ENCODE results near the gene TMEM47.
A peak's percentile ranks its signal among the peaks of the same experiment; 100 is the strongest.

Gene TMEM47

GRCh38 chrX:34656842-34657725, at the start of gene TMEM47:
TMEM47 (minus strand) TSS chrX:34657285; CDS start chrX:34657029, 256 bp downstream.
- no peak for FAIRE-seq

GRCh38 chrX:34687095-34687494, 30.0 kb upstream of the TMEM47 start:
- no peak for FAIRE-seq

- FAIRE-seq = no peak
Observed at GRCh38 chrX:34659575-34659974, 2.5 kb upstream of the TMEM47 start.

- FAIRE-seq = no peak
Observed at GRCh38 chrX:34658326-34658725, 1.2 kb upstream of the TMEM47 start.

GRCh38 chrX:34657726-34658070, 613 bp upstream of the TMEM47 start:
- FAIRE-seq = no peak

GRCh38 chrX:34656467-34656841, 631 bp downstream of the TMEM47 start:
- no peak for FAIRE-seq

- no peak for FAIRE-seq
Observed at GRCh38 chrX:34655501-34656455, 1.3 kb downstream of the TMEM47 start.

GRCh38 chrX:34654696-34655490, 2.2 kb downstream of the TMEM47 start:
- no peak for FAIRE-seq

- FAIRE-seq = no peak
Observed at GRCh38 chrX:34653811-34654210, 3.3 kb downstream of the TMEM47 start.

- no peak for FAIRE-seq
Observed at GRCh38 chrX:34642849-34643248, 14.2 kb downstream of the TMEM47 start.

- FAIRE-seq = peak; percentile 64
Observed at GRCh38 chrX:34638116-34638515, 19.0 kb downstream of the TMEM47 start.

- FAIRE-seq = no peak
Observed at GRCh38 chrX:34634349-34634748, 22.7 kb downstream of the TMEM47 start.

- peak; percentile 83 for FAIRE-seq
Observed at GRCh38 chrX:34632384-34632783, 24.7 kb downstream of the TMEM47 start.

- FAIRE-seq = no peak
Observed at GRCh38 chrX:34631479-34632220, 25.4 kb downstream of the TMEM47 start.

GRCh38 chrX:34629572-34629971, 27.5 kb downstream of the TMEM47 start:
- no peak for FAIRE-seq

GRCh38 chrX:34624416-34624815, 32.7 kb downstream of the TMEM47 start:
- FAIRE-seq = no peak

- no peak for FAIRE-seq
Observed at GRCh38 chrX:34619920-34620319, 37.2 kb downstream of the TMEM47 start.

GRCh38 chrX:34612036-34612435, 45.0 kb downstream of the TMEM47 start:
- peak; percentile 30 for FAIRE-seq

GRCh38 chrX:34598362-34598761, 58.7 kb downstream of the TMEM47 start:
- FAIRE-seq = no peak

GRCh38 chrX:34586936-34587335, 70.1 kb downstream of the TMEM47 start:
- no peak for FAIRE-seq

GRCh38 chrX:34586346-34586911, 70.7 kb downstream of the TMEM47 start:
- no peak for FAIRE-seq

- FAIRE-seq = no peak
Observed at GRCh38 chrX:34585561-34585960, 71.5 kb downstream of the TMEM47 start.

All from islet of Langerhans (tissue), 1 donor.